ENCODE measurements around the gene NFX1.

Gene NFX1

GRCh38 chr9:33320230-33320567 lies 29.9 kb downstream of the NFX1 start:
- no peaks in the 10 kb centered on the region for H3K27me3 ChIP-seq (ENCODE audit: insufficient read depth, low read length, poor library complexity, severe bottlenecking)
- H3K4me2 ChIP-seq (ENCODE audit: low read depth, low read length, poor library complexity, severe bottlenecking): no peak overlapping the region
- no peak overlapping the region for H3K9ac ChIP-seq (ENCODE audit: low read depth, low read length, poor library complexity, severe bottlenecking)
- no peaks in the 10 kb centered on the region for H3K9me2 ChIP-seq (replicated peaks; ENCODE audit: low read depth, low read length)
- no peaks in the 10 kb centered on the region for H3F3A ChIP-seq (ENCODE audit: low read depth)
- H4K20me1 ChIP-seq (ENCODE audit: insufficient read depth, low read length, poor library complexity, severe bottlenecking): no peaks in the 10 kb centered on the region
- H3K36me3 ChIP-seq (ENCODE audit: insufficient read depth, low read length): peaks cover 61% of the 10 kb centered on the region
- H3K4me1 ChIP-seq (ENCODE audit: insufficient read depth, low read length, poor library complexity, severe bottlenecking): no peaks in the 10 kb centered on the region
- TF ChIP-seq, protein P1, sequence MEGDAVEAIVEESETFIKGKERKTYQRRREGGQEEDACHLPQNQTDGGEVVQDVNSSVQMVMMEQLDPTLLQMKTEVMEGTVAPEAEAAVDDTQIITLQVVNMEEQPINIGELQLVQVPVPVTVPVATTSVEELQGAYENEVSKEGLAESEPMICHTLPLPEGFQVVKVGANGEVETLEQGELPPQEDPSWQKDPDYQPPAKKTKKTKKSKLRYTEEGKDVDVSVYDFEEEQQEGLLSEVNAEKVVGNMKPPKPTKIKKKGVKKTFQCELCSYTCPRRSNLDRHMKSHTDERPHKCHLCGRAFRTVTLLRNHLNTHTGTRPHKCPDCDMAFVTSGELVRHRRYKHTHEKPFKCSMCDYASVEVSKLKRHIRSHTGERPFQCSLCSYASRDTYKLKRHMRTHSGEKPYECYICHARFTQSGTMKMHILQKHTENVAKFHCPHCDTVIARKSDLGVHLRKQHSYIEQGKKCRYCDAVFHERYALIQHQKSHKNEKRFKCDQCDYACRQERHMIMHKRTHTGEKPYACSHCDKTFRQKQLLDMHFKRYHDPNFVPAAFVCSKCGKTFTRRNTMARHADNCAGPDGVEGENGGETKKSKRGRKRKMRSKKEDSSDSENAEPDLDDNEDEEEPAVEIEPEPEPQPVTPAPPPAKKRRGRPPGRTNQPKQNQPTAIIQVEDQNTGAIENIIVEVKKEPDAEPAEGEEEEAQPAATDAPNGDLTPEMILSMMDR (conservative IDR thresholded peaks at IDR 0.05; ENCODE audit: low read length): no peak
- H2AFZ ChIP-seq (ENCODE audit: low read length): no peak overlapping the region
- H3K4me3 ChIP-seq (ENCODE audit: low read length, poor library complexity, severe bottlenecking): no peak overlapping the region
- H3K79me2 ChIP-seq (ENCODE audit: insufficient read depth, low read length): no peaks in the 10 kb centered on the region
- no peaks in the 10 kb centered on the region for H3K9me3 ChIP-seq (ENCODE audit: insufficient read depth, low read depth, low read length)

DNA sequence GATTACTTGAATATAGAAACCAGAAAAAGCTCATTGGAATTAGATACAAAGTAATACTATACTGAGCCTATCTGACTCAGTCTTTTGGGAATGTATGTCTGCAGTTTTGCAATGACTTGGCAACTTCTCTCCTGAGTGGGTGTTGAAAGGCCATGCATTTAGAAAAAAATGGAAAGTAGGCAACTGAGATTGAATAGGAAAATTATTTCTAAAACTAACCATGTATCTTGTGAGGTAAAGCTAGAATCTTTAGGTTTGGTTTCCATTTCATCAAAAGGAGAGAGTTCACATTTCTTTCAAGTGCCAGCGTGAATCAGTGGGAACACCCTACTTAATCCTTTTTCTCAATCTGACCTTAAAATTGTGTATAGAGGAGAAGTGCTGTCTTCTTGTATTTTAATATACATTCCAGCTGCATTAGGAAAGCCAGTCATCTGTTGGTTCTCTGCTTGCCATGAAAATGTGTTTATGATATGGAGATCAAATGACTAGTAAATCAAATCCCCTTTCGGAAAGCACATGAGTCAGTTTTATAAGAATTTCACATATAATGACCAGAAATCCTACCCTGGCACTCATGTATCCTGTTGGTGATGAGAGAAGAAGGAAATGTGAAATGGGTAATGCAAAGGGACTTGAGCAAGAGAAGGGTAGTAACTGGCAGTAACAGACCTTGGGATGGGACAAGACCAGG lies 30.4 kb downstream of the NFX1 start:
- Histone ChIP-seq H3K4me1 (ENCODE audit: insufficient read depth, low read length, poor library complexity, severe bottlenecking) (no peaks in the 10 kb centered on the region), H3K27me3 (ENCODE audit: insufficient read depth, low read length, poor library complexity, severe bottlenecking) (no peaks in the 10 kb centered on the region), H3K4me3 (ENCODE audit: low read length, poor library complexity, severe bottlenecking) (no peak overlapping the region), H3K9ac (ENCODE audit: low read depth, low read length, poor library complexity, severe bottlenecking) (no peak overlapping the region), H4K20me1 (ENCODE audit: insufficient read depth, low read length, poor library complexity, severe bottlenecking) (no peaks in the 10 kb centered on the region), H3K36me3 (ENCODE audit: insufficient read depth, low read length) (peaks cover 57% of the 10 kb centered on the region), H3K4me2 (ENCODE audit: low read depth, low read length, poor library complexity, severe bottlenecking) (no peak overlapping the region), H3K9me3 (ENCODE audit: insufficient read depth, low read depth, low read length) (no peaks in the 10 kb centered on the region), H3K79me2 (ENCODE audit: insufficient read depth, low read length) (no peaks in the 10 kb centered on the region), H2AFZ (ENCODE audit: low read length) (no peak overlapping the region), H3F3A (ENCODE audit: low read depth) (no peaks in the 10 kb centered on the region), H3K9me2 (replicated peaks; ENCODE audit: low read depth, low read length) (no peaks in the 10 kb centered on the region)
- TF ChIP-seq, protein P1 (conservative IDR thresholded peaks at IDR 0.05; ENCODE audit: low read length): no peak
- no peak for TF ChIP-seq EZH2phosphoT487 (IDR thresholded peaks at IDR 0.05; ENCODE audit: borderline replicate concordance)

GRCh38 chr9:33329117-33329563 lies 38.8 kb downstream of the NFX1 start:
- no peak overlapping the region for H3K4me3 ChIP-seq (ENCODE audit: low read length, poor library complexity, severe bottlenecking)
- TF ChIP-seq, protein P1 (conservative IDR thresholded peaks at IDR 0.05; ENCODE audit: low read length): no peak
- TF ChIP-seq EZH2phosphoT487 (IDR thresholded peaks at IDR 0.05; ENCODE audit: borderline replicate concordance): no peak
- H3K4me1 ChIP-seq (ENCODE audit: insufficient read depth, low read length, poor library complexity, severe bottlenecking): no peaks in the 10 kb centered on the region
- no peaks in the 10 kb centered on the region for H3K9me2 ChIP-seq (replicated peaks; ENCODE audit: low read depth, low read length)
- H3F3A ChIP-seq (ENCODE audit: low read depth): no peaks in the 10 kb centered on the region
- H3K4me2 ChIP-seq (ENCODE audit: low read depth, low read length, poor library complexity, severe bottlenecking): no peak overlapping the region
- no peak overlapping the region for H2AFZ ChIP-seq (ENCODE audit: low read length)
- peaks cover 31% of the 10 kb centered on the region; the same call in 1 of the 2 replicates for H3K36me3 ChIP-seq (ENCODE audit: insufficient read depth, low read length)
- H3K9me3 ChIP-seq (ENCODE audit: insufficient read depth, low read depth, low read length): no peaks in the 10 kb centered on the region
- H3K79me2 ChIP-seq (ENCODE audit: insufficient read depth, low read length): no peaks in the 10 kb centered on the region
- no peak overlapping the region for H3K9ac ChIP-seq (ENCODE audit: low read depth, low read length, poor library complexity, severe bottlenecking)
- H3K27me3 ChIP-seq (ENCODE audit: insufficient read depth, low read length, poor library complexity, severe bottlenecking): no peaks in the 10 kb centered on the region
- H4K20me1 ChIP-seq (ENCODE audit: insufficient read depth, low read length, poor library complexity, severe bottlenecking): no peaks in the 10 kb centered on the region
